Fibroblast of villous mesenchyme (primary cell): ENCODE measurements around the gene ATP2B2. TPM values are rescaled to one million over a fixed set of nuclear protein-coding genes. Genes with fewer than 3 reads are reported as not detected.

ENCODE experiments used
- DNase-seq: peaks from one replicate; pipeline ENCODE4 v3.0.0-alpha.2; 2010; ENCODE audit warnings: low read depth
- H3K4me3 ChIP-seq: 2 replicates; pipeline ENCODE4 v1.5.1; 2011; ENCODE audit warnings: low read depth, mild to moderate bottlenecking, low read length
- total RNA-seq: library from RNA; depleted of rRNA; stranded (reverse); fragments of >200 nt; gene quantifications from 2 replicates; pipeline ENCODE4 v1.2.3, GENCODE V29; 2012
- TF ChIP-seq, protein P1 (sequence below): IDR thresholded peaks from 2 replicates; pipeline ENCODE4 v1.5.1; 2012; ENCODE audit warnings: low read depth, mild to moderate bottlenecking, low read length; ENCODE audit not compliant: insufficient read depth

ATP2B2 gene
- total RNA-seq, result not detected in 2 replicates

DNA sequence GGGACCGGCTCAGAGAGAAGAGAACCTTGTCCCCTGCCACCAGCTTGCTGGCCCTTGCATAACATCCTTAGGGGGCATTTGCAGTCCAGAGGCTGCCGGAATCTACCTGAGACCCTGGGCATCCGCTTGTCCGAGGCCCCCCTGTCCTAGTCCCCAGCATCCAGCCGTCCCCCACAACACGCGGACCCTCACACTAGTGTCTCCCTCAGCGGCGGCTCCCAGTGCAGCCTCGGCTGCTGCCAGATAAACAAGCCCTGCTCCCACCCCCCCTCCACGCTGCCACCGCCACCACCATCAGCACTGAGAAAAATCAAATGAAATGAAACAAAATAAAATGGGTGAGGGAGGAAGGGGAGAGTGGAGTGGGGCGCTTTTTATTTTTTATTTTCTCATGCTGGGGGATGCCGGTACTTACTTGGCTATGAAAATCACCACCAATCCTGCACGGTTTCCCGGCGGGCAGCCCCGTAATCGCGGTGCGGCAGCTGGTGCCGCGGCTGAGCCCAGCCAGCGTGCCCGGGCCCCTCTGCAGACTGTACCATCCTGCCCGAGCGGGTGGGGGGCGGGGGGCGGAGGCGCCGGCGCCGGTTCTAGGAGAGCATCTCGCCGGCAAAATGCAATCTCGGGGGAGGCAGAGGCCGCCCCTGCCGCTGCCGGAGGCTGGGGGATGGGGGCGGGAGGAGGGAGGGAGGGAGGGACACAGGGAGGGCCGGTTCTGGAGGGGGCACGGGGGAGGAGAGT lies at the start of gene ATP2B2:
TSS of gene ATP2B2 (minus strand) at position 537 of the 741 bp plus-strand sequence. CDS start 56,043 bp downstream, outside the sequence.
- DNase-seq, result no peak
- TF ChIP-seq, protein P1, sequence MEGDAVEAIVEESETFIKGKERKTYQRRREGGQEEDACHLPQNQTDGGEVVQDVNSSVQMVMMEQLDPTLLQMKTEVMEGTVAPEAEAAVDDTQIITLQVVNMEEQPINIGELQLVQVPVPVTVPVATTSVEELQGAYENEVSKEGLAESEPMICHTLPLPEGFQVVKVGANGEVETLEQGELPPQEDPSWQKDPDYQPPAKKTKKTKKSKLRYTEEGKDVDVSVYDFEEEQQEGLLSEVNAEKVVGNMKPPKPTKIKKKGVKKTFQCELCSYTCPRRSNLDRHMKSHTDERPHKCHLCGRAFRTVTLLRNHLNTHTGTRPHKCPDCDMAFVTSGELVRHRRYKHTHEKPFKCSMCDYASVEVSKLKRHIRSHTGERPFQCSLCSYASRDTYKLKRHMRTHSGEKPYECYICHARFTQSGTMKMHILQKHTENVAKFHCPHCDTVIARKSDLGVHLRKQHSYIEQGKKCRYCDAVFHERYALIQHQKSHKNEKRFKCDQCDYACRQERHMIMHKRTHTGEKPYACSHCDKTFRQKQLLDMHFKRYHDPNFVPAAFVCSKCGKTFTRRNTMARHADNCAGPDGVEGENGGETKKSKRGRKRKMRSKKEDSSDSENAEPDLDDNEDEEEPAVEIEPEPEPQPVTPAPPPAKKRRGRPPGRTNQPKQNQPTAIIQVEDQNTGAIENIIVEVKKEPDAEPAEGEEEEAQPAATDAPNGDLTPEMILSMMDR, result no peak
- H3K4me3 ChIP-seq, result no peak within 1 kb of the TSS

DNA sequence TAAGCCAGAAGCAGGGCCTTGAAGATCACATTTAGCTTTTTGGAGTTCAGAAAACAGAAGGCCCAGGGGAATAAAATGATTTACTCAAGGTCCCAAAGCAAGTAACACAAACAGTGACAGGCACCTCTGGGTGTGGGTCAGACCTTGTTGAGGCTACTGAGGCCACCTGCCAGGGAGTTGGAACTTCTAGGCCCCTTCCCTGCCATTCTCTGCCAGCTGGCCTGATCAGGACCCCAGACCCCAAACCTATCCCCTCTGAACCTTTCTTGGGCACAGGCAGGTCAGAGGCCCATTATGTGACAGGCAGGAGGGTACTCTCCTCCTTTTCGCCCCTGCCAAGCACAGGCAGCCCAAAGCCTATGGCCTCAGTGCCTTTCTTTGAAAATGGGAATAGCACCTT lies 49.4 kb upstream of the ATP2B2 start:
- TF ChIP-seq, protein P1, result no peak
- DNase-seq, result no peak
- H3K4me3 ChIP-seq, result no peak overlapping the region

DNA sequence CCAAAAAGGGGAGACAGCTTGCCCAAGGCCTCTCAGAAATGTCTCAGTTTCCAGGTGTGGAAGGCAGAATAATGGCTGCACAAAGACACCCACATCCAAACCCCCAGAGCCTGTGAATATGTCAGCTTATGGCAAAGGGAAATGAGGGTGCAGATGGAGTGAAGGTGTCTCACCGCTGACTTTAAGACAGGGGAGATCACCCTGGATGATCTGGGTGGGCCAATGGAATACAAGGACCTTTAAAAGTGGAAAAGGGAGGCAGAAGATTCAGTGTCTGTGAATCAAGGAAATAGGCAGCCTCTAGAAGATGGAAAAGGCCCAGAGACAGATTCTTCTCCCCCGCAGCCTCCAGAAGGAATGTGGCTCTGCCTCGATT lies 48.8 kb upstream of the ATP2B2 start:
- no peak overlapping the region for H3K4me3 ChIP-seq
- DNase-seq, result no peak
- TF ChIP-seq, protein P1, result no peak

DNA sequence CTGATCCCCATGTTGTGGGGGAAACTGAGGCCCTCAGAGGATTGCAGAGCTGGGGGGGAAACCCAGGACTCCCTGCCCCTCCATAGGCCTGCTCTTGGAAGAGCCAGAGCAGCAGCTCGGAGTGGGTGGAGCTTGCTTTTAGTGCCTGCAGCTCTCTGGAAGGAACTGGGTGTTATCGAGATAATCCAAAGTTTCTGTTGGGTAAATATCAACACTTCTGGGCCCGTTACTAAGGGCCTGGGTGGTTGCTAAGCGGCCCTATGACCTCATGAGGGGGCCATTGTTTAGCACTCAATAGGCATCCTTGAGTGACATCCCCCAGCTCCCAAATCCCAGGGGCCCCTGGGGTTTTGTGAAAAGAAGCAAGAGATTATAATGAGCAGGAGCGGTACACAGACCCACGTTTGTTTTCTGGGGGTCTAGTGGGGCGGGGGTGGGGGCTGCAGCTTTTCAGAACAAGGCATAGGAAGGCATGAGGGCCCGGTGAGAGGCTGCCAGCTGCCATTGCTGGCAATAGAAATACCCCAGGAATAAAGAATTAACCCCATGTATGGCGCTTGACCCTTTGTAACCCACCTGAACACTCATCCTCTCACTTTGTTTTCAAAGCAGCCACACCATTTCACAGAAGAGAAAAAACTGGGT lies 48.3 kb upstream of the ATP2B2 start:
- TF ChIP-seq, protein P1, result no peak
- no peak for DNase-seq
- H3K4me3 ChIP-seq, result no peak overlapping the region

DNA sequence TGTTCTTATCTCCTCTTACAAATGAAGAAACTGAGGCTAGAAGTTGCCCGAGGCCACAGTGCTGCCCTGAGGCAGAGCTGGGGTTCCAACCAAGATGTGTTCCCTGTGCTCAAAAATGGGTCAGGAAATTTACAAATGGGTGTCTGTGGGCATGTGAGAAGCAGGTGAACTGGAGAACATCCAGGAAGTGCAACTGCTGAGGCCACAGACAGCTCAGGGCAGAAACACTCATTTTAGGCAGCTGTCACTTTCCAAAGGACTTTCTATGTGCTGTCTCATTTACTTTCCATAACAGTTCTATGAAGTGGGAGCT lies 47.2 kb upstream of the ATP2B2 start:
- H3K4me3 ChIP-seq, result no peak overlapping the region
- TF ChIP-seq, protein P1, result no peak
- DNase-seq, result no peak

DNA sequence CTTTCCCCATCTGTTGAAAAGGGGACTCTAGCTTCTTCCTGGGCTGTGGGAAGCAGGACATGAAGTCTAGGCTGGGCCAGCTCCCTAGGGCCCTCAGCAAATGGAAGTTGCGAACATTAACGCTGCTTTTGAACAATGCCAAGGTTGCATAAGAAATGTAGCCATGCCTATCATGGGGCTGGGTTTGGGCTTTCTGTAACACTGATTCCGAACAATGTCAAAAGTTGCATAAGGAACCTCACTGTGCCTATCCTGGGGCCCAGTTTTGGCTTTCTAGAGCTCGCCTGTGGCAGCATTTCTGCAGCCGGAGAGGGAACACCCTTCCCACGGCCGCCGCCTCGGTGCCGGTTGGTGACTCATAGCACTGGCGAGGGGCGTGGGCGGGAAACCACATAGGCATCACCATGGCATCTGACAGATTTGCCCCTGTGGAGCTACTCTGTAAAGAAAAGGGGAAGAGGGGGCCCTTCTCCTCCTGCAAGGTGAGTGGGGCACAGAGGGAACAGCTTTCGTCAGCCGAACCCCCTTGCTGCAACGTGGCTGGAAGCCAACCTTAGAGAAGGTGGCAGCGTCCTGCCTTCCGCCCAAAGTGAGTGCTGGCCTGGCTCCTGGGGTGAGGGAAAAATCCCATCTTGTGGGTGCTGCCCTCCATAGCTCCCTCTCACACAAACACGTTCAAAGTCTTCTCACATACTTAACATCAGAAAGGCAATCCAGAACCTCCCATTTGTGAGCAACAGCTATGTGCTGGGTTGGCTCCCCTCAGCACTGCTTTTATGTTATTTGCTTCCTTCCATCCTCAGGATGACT lies 46.6 kb upstream of the ATP2B2 start:
- H3K4me3 ChIP-seq, result no peak overlapping the region
- DNase-seq, result no peak
- TF ChIP-seq, protein P1, result no peak
